ENCODE results near the gene CDK5RAP3.

Gene CDK5RAP3

DNA sequence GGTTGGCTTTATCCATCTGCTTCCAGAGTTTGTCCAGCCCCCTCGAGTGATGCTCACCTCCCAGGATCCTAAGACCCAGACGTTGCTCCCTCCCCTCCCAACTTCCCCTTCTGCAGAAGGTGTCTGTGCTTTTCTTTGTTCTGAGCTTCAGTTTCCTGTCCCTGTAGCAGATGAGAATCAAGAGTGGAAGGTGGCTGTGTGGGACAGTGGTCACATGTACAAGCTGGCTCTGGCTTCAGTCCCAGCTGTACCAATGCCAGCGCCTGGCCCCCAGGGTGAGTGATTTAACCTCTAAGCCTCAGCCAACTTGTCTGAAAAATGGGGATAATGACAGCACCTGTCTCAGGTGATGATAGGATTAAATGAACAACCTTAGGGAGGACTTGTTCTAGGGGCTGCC, 21.0 kb upstream of the CDK5RAP3 start:
- no peak for DNase-seq (ENCODE audit: low read depth, low spot score)
- Histone ChIP-seq H3K4me3 (ENCODE audit: insufficient read length, low read depth) (no peak overlapping the region), H3K36me3 (ENCODE audit: insufficient read depth, insufficient read length, low read length) (peaks cover 34% of the 10 kb centered on the region), H3K27me3 (ENCODE audit: insufficient read depth, insufficient read length) (no peaks in the 10 kb centered on the region), H3K9me3 (ENCODE audit: insufficient read depth, low read length) (no peaks in the 10 kb centered on the region), H3K4me1 (ENCODE audit: insufficient read depth, insufficient read length) (peaks cover 11% of the 10 kb centered on the region), H3K9ac (ENCODE audit: insufficient read length, low read depth) (no peak overlapping the region)
- TF ChIP-seq ZNF274 (IDR thresholded peaks at IDR 0.05; ENCODE audit: low read depth, low read length) (no peak), SUZ12 (IDR thresholded peaks at IDR 0.05; ENCODE audit: extremely low read depth, insufficient read depth, insufficient read length) (no peak), YY1 (IDR thresholded peaks at IDR 0.05; ENCODE audit: insufficient read depth, insufficient read length) (no peak)

DNA sequence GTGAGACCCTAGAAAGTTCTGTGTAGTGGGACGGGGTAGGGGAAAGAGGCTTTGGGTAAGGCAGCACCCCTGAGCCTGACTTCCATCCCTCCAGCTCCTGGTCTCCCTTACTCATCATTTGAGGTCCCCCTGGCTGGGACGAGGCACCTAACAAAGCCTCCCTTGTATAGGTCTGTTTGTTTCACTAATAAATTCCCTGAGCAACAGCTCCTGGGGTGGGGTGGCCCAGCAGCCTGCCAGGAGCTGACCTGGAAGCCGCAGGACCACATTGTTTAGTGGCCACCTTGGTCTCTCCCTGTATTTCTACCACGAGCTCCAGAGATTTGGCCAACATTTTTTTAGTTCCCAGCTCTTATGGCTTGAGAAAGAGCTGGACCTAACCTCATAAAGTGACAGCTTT, 20.5 kb upstream of the CDK5RAP3 start:
- H3K9me3 ChIP-seq (ENCODE audit: insufficient read depth, low read length) = no peaks in the 10 kb centered on the region
- DNase-seq (ENCODE audit: low read depth, low spot score) = no peak
- H3K4me3 ChIP-seq (ENCODE audit: insufficient read length, low read depth) = no peak overlapping the region
- H3K4me1 ChIP-seq (ENCODE audit: insufficient read depth, insufficient read length) = peaks cover 13% of the 10 kb centered on the region
- TF ChIP-seq ZNF274 (IDR thresholded peaks at IDR 0.05; ENCODE audit: low read depth, low read length) (no peak), SUZ12 (IDR thresholded peaks at IDR 0.05; ENCODE audit: extremely low read depth, insufficient read depth, insufficient read length) (no peak), YY1 (IDR thresholded peaks at IDR 0.05; ENCODE audit: insufficient read depth, insufficient read length) (no peak)
- H3K27me3 ChIP-seq (ENCODE audit: insufficient read depth, insufficient read length) = no peaks in the 10 kb centered on the region
- H3K9ac ChIP-seq (ENCODE audit: insufficient read length, low read depth) = peak overlapping the region; percentile 5
- peaks cover 29% of the 10 kb centered on the region for H3K36me3 ChIP-seq (ENCODE audit: insufficient read depth, insufficient read length, low read length)

DNA sequence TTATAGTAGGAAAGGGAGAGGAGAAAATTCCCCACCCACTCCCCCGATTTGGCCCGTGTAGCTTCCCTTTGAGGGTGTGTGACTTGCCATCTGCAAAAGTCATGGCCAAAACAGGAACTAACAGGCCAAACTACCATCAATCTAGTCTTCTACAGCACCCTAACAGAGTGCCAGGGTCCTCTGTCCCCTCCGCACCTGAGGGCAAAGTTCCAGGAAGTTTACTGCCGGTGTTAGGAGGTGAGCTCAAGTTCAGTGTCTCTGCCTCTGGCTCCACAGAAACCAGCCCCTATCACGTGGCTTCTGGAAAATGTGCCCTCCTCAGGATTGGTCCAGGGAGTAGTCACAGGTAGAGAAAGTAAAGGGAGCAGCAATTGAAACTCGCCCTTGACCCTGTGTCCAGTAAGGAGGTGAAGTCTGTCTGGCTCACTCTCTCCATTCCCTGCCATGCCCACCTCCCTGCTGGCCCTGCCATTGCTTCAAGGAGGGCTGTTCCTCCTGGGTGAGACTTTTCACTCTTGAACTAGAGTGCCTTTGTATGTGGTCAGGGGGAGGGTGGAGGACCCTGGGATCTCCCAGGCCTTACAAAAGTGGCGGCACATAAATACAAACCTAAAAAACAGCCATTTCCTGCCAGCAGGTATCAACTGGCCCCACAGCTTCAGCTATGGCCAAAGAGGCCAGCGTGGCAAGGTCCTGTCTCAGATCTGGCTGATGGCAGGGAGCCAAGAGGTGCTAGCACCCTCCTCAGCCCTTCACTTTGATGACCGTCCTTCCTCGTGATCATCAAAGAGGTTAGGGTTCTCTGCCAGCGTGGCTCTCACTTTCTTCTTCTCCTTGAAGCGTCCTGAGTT, 18.5 kb upstream of the CDK5RAP3 start:
- Histone ChIP-seq H3K9me3 (ENCODE audit: insufficient read depth, low read length) (no peaks in the 10 kb centered on the region), H3K9ac (ENCODE audit: insufficient read length, low read depth) (no peak overlapping the region), H3K36me3 (ENCODE audit: insufficient read depth, insufficient read length, low read length) (peaks cover 16% of the 10 kb centered on the region), H3K27me3 (ENCODE audit: insufficient read depth, insufficient read length) (no peaks in the 10 kb centered on the region), H3K4me1 (ENCODE audit: insufficient read depth, insufficient read length) (peaks cover 21% of the 10 kb centered on the region), H3K4me3 (ENCODE audit: insufficient read length, low read depth) (no peak overlapping the region)
- no peak for TF ChIP-seq ZNF274 (IDR thresholded peaks at IDR 0.05; ENCODE audit: low read depth, low read length)
- TF ChIP-seq SUZ12 (IDR thresholded peaks at IDR 0.05; ENCODE audit: extremely low read depth, insufficient read depth, insufficient read length) = no peak
- no peak for TF ChIP-seq YY1 (IDR thresholded peaks at IDR 0.05; ENCODE audit: insufficient read depth, insufficient read length)
- DNase-seq (ENCODE audit: low read depth, low spot score) = no peak

DNA sequence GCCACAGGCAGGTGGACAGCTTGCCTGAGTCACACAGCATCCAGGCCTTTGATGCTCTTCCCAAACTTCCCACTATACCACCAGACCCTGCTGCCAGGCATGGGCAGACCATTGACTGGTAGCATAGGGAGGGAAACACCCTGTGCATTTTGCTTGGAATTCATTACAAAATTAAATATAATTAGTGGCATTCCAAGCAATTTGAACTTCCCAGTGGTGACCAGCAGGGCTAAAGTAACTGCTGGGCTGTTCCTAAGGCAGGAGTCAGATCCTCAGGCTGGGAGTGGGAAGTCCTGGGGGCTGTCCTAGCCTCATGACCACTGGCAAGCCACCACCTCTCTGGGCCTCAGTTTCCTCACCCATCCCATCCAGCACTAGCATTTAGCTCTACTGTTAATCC, 17.0 kb upstream of the CDK5RAP3 start:
- no peaks in the 10 kb centered on the region for H3K27me3 ChIP-seq (ENCODE audit: insufficient read depth, insufficient read length)
- peaks cover 25% of the 10 kb centered on the region for H3K4me1 ChIP-seq (ENCODE audit: insufficient read depth, insufficient read length)
- TF ChIP-seq SUZ12 (IDR thresholded peaks at IDR 0.05; ENCODE audit: extremely low read depth, insufficient read depth, insufficient read length) (no peak), YY1 (IDR thresholded peaks at IDR 0.05; ENCODE audit: insufficient read depth, insufficient read length) (no peak), ZNF274 (IDR thresholded peaks at IDR 0.05; ENCODE audit: low read depth, low read length) (no peak)
- no peaks in the 10 kb centered on the region for H3K9me3 ChIP-seq (ENCODE audit: insufficient read depth, low read length)
- H3K9ac ChIP-seq (ENCODE audit: insufficient read length, low read depth) = no peak overlapping the region
- DNase-seq (ENCODE audit: low read depth, low spot score) = no peak
- H3K4me3 ChIP-seq (ENCODE audit: insufficient read length, low read depth) = no peak overlapping the region
- peaks cover 4% of the 10 kb centered on the region for H3K36me3 ChIP-seq (ENCODE audit: insufficient read depth, insufficient read length, low read length)

- TF ChIP-seq SUZ12 (IDR thresholded peaks at IDR 0.05; ENCODE audit: extremely low read depth, insufficient read depth, insufficient read length) = no peak
- no peak for TF ChIP-seq YY1 (IDR thresholded peaks at IDR 0.05; ENCODE audit: insufficient read depth, insufficient read length)
- TF ChIP-seq ZNF274 (IDR thresholded peaks at IDR 0.05; ENCODE audit: low read depth, low read length) = no peak
- no peak overlapping the region for H3K9ac ChIP-seq (ENCODE audit: insufficient read length, low read depth)
- peaks cover 3% of the 10 kb centered on the region for H3K36me3 ChIP-seq (ENCODE audit: insufficient read depth, insufficient read length, low read length)
- H3K27me3 ChIP-seq (ENCODE audit: insufficient read depth, insufficient read length) = no peaks in the 10 kb centered on the region
- no peaks in the 10 kb centered on the region for H3K9me3 ChIP-seq (ENCODE audit: insufficient read depth, low read length)
- peaks cover 17% of the 10 kb centered on the region for H3K4me1 ChIP-seq (ENCODE audit: insufficient read depth, insufficient read length)
- no peak overlapping the region for H3K4me3 ChIP-seq (ENCODE audit: insufficient read length, low read depth)
- DNase-seq (ENCODE audit: low read depth, low spot score) = no peak
Measured at GRCh38 chr17:47955497-47956461, 15.1 kb upstream of the CDK5RAP3 start.

DNA sequence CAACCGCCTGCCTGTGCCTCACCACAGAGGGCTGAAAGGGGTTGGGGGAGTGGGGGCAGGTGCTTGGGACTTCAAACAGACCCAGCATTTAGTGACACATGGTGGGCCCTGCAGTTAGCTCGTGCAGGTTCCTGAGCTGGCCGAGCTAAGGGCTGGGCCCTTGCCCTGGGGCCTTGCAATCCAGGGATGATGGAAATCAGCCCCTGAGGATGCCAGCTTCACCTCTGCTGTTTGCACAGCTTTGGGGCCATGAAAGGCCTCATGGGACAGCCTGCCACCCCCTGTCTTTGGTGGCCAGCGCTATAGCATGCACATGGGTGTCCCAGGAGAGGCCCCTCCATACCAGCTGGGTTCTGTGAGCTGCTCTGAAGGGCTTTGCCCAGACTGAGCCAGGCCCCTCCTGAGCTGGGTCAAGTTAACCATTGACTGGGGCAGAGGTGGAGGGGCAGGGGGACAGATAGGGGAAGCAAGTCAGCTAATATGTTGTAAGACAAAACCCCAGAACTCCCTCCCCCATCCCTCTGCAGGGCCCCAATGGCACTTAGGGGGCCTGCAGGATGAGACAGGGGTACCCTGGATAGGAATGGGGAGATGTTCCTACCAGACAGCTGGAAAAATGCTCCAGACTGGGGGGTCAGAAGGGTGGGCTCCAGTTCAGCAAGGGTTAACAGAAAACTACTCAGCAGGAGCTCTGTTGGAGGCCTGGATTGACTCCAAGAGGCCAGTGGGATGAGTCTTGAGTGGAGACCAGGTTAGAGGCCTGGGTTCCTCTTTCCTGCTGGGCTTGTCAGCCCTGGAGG, 13.9 kb upstream of the CDK5RAP3 start:
- H3K36me3 ChIP-seq (ENCODE audit: insufficient read depth, insufficient read length, low read length) = peaks cover 3% of the 10 kb centered on the region
- no peak overlapping the region for H3K9ac ChIP-seq (ENCODE audit: insufficient read length, low read depth)
- no peak overlapping the region for H3K4me3 ChIP-seq (ENCODE audit: insufficient read length, low read depth)
- no peak for TF ChIP-seq YY1 (IDR thresholded peaks at IDR 0.05; ENCODE audit: insufficient read depth, insufficient read length)
- TF ChIP-seq SUZ12 (IDR thresholded peaks at IDR 0.05; ENCODE audit: extremely low read depth, insufficient read depth, insufficient read length) = no peak
- no peak for TF ChIP-seq ZNF274 (IDR thresholded peaks at IDR 0.05; ENCODE audit: low read depth, low read length)
- H3K9me3 ChIP-seq (ENCODE audit: insufficient read depth, low read length) = no peaks in the 10 kb centered on the region
- peaks cover 17% of the 10 kb centered on the region for H3K4me1 ChIP-seq (ENCODE audit: insufficient read depth, insufficient read length)
- no peaks in the 10 kb centered on the region for H3K27me3 ChIP-seq (ENCODE audit: insufficient read depth, insufficient read length)
- no peak for DNase-seq (ENCODE audit: low read depth, low spot score)

Data from NT2/D1 (cell line).